ENCODE results near the gene AK8.

GRCh38 chr9:132806306-132806705, 71.8 kb downstream of the AK8 start:
- TF ChIP-seq CTCF (IDR thresholded peaks at IDR 0.05) (no peak), POLR2A (IDR thresholded peaks at IDR 0.05) (no peak)
